Measurements from ENCODE around the gene NRCAM. TPM values are rescaled to one million over a fixed set of nuclear protein-coding genes. Genes with fewer than 3 reads are reported as not detected.

Gene NRCAM
- total and polyA plus RNA-seq, 2 of the 13 experiments (the other 11 are each of a cell fraction or from before 2014, with no cell fraction given), result 0.31 to 0.33 TPM

- TF ChIP-seq CERS6 (CRISPR knock-in tag; IDR thresholded peaks at IDR 0.05) (no peak), HNRNPUL1 (IDR thresholded peaks at IDR 0.05; ENCODE audit: low read depth, low read length) (no peak), ZNF609 (CRISPR knock-in tag; IDR thresholded peaks at IDR 0.05; ENCODE audit: borderline replicate concordance) (peak; percentile 73; the same call in 1 of the 2 replicates), AFF4 (CRISPR knock-in tag; IDR thresholded peaks at IDR 0.05) (no peak), ZNF263 (CRISPR knock-in tag; IDR thresholded peaks at IDR 0.05) (no peak), ZNF839 (CRISPR knock-in tag; IDR thresholded peaks at IDR 0.05; ENCODE audit: borderline replicate concordance) (no peak), TFDP1 (CRISPR knock-in tag; IDR thresholded peaks at IDR 0.05; ENCODE audit: borderline replicate concordance) (no peak), MYNN (CRISPR knock-in tag; IDR thresholded peaks at IDR 0.05; ENCODE audit: low read depth) (no peak), CBFB (CRISPR knock-in tag; IDR thresholded peaks at IDR 0.05) (no peak), ZBTB49 (CRISPR knock-in tag; IDR thresholded peaks at IDR 0.05; ENCODE audit: borderline replicate concordance) (no peak), GABPA (IDR thresholded peaks at IDR 0.05; ENCODE audit: low read depth, low read length) (no peak), GABPA (CRISPR knock-in tag; IDR thresholded peaks at IDR 0.05; ENCODE audit: low read depth) (no peak), BORCS8-MEF2B (CRISPR knock-in tag; IDR thresholded peaks at IDR 0.05) (no peak; the same call in 1 of the 2 replicates), ZBTB39 (CRISPR knock-in tag; IDR thresholded peaks at IDR 0.05) (no peak)
Measured at GRCh38 chr7:108358553-108358952, 97.7 kb downstream of the NRCAM start (continued).

All from HepG2 (cell line).